WTC11 (cell line): ENCODE measurements around the gene B3GNT9.

Experiments
- CTCF ChIP-seq: fragments of 200-600 bp; IDR thresholded peaks from 2 replicates; pipeline ENCODE4 v1.8.0; 2022; ENCODE audit warnings: antibody characterized with exemption
- NFATC4 ChIP-seq: fragments of 250-450 bp; sonication (Bioruptor Pico); IDR thresholded peaks from 2 replicates; pipeline ENCODE4 v1.9.0; 2021; ENCODE audit warnings: mild to moderate bottlenecking

GRCh38 chr16:67114793-67115192 is 36.0 kb downstream of the B3GNT9 start:
- TF ChIP-seq CTCF (no peak), NFATC4 (CRISPR knock-in tag) (no peak)
